ENCODE results near the gene DOK4.

DOK4 gene

DNA sequence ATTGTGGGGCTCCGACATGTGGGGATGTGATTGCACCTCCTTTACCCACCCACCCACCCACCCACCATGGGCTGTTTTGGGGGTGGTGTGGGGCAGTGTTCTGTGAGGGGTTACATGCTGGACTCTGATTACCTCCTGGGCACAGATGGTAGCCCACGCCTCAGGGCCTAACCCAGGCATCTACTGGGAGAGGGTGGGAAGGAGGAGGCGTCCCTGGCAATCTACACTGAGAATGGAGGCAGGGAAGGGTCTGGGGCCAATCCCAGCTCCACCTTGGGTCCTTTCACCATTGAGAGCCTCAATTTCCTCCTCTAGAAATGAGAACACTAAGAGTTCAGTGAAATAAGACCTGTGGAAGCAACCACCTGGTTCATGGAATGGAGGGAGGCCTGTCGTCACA lies 11.7 kb upstream of the DOK4 start:
- TF ChIP-seq, protein P1, sequence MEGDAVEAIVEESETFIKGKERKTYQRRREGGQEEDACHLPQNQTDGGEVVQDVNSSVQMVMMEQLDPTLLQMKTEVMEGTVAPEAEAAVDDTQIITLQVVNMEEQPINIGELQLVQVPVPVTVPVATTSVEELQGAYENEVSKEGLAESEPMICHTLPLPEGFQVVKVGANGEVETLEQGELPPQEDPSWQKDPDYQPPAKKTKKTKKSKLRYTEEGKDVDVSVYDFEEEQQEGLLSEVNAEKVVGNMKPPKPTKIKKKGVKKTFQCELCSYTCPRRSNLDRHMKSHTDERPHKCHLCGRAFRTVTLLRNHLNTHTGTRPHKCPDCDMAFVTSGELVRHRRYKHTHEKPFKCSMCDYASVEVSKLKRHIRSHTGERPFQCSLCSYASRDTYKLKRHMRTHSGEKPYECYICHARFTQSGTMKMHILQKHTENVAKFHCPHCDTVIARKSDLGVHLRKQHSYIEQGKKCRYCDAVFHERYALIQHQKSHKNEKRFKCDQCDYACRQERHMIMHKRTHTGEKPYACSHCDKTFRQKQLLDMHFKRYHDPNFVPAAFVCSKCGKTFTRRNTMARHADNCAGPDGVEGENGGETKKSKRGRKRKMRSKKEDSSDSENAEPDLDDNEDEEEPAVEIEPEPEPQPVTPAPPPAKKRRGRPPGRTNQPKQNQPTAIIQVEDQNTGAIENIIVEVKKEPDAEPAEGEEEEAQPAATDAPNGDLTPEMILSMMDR (IDR thresholded peaks at IDR 0.05; ENCODE audit: low read depth, low read length) = no peak
- no peak for DNase-seq (ENCODE audit: extremely low read depth, low read depth)

DNA sequence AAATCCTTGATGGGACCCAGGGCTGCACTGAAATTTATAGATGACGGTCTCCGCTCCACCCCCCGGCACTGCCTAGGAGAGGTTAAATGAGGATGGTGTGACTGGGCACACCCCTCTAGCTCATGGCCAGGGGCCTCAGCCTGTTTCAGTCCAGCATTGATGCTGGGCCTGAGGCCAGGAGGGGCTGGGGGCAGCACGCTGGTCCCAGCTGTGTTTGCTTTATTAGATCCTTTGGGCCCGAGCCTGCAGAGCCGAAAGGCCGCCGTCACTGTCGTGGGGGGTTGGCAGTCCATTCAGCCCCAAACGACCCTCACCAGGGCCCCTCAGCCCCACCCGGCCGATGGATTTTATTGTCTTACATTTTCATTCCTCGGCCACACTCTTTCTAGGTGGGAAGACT lies 10.8 kb upstream of the DOK4 start:
- no peak for DNase-seq (ENCODE audit: extremely low read depth, low read depth)
- TF ChIP-seq, protein P1 (IDR thresholded peaks at IDR 0.05; ENCODE audit: low read depth, low read length) = no peak

DNA sequence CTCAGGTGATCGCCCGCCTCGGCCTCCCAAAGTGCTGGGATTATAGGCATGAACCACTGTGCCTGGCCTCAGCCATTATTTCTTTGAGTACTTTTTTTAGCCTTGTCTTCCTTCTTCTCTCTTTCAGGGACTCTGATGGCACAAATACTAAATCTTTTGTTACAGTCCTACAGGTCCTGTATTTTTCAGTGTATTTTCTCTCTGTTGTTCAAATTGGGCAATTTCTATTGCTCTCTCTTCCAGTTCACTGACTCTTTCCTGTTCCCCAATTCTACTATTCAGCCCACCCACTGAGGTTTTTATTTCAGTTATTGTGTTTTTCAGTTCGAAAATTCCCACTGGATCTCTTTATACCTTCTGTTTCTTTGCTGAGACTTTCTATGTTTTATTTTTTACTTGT lies 7.5 kb upstream of the DOK4 start:
- TF ChIP-seq, protein P1 (IDR thresholded peaks at IDR 0.05; ENCODE audit: low read depth, low read length) = no peak
- DNase-seq (ENCODE audit: extremely low read depth, low read depth) = no peak

DNA sequence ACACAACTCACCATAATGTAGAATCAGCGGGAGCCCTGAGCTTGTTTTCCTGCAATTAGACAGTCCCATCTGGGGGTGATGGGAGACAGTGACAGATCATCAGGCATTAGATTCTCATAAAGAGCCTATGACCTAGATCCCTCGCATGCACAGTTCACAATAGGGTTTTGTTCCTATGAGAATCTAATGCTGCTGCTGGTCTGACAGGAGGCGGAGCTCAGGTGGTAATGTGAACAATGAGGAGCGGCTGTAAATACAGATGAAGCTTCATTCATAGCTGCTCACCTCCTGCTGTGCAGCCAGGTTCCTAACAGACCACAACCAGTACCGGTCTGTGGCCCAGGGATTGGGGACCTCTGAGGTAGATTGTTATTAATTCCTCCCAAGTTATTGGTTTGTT lies 2.9 kb upstream of the DOK4 start:
- TF ChIP-seq, protein P1 (IDR thresholded peaks at IDR 0.05; ENCODE audit: low read depth, low read length) = no peak
- no peak for DNase-seq (ENCODE audit: extremely low read depth, low read depth)

DNA sequence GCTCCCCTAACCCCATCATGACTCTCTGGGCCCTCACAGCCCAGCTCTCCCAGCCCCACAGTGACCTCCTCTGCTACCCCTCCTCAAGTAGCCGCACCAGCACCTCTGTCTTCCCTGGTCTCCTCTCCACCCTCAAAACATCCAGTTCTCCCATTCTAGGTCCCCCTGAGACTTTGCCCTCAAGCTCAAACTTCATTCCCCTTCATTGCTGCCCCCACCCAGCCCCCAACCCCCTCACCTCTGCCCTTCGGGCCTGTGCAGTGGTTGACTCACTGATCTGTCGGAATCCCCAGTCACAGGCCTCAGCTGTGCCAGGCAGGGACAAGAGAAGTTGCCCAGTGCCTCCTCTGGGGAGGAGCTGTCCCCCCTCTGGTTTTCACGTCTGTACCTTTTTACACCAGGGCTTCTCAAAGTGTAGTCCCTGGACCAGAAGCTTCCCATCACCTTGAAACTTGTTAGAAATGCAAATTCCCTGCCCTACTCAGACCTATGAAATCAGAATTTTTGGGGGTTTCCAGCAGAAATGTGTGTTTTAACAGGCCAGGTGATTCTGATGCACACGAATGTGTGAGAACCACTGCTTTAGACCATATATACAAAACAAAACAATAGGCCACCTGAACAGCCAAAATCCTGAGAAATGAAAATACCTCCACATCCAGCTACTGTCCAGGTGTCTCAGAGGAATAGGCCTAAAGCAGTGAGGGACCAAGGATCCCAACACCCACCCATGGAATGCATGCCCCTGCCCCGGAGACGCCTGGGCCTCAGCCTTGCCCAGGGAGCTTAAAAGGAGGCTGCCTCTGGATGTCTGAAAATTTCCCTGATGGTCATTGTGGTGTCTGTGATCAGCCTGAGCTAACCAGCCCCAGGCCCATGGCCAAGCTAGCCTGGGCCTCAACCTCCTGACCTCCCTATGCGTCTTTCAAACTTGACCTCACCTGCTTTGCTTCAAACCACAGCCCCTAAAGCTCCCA lies 853 bp upstream of the DOK4 start:
- no peak for DNase-seq (ENCODE audit: extremely low read depth, low read depth)
- TF ChIP-seq, protein P1 (IDR thresholded peaks at IDR 0.05; ENCODE audit: low read depth, low read length) = no peak

DNA sequence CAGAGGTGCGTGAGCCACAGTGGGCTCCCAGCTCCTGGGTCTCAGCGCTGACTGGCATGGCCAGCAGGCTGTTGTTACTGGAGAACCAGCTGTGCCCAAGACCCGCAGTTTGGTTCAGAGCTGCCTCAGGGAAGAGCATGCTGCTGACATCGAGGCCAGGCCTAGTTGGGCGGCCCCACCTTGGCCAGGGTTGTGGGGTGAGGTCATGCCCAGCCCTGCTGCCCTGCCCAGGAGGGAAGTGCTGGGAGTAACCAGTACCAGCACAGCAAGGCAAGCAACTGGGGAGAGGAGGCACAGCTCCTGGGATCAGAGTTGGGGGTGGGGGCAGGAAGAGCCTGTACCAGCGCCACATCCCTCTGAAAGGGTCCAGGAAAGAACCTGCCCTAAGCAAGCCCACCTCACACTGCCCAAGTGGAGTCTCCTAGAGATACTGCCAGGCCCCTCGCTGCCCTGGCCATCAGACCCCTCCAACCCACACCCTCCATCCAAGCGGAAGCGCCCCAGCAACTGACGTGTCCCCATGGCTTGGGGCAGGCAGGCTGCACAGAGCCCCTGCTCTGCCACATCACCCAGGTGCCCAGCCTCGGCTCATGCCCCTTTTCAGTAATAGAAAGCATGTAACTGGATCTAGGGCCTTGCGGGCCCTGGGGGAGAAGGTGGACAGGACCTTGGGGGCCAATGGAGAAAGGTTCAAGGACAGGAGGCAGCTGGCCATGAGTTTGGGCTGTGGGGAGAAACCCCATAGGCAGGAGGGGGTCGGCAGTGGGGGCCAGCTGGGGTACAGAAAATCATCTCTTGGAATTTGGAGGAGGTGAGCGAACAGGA lies 990 bp downstream of the DOK4 start:
- TF ChIP-seq, protein P1 (IDR thresholded peaks at IDR 0.05; ENCODE audit: low read depth, low read length) = no peak
- no peak for DNase-seq (ENCODE audit: extremely low read depth, low read depth)

Measured in AG09319 (cell line).